Prostate gland (tissue), 2 donors: Measurements from ENCODE around the gene TMEM258.

Experiments used
- POLR2A ChIP-seq: fragments of 450-650 bp; IDR thresholded peaks from one replicate; pipeline ENCODE4 v1.6.1; 2016; ENCODE audit warnings: antibody characterized with exemption, mild to moderate bottlenecking
- TF ChIP-seq, protein P1 (sequence below), 4 experiments: fragments of 200-600 bp in 2 of 4; fragments of 450-650 bp in 2 of 4; sonication (generic) in 2 of 4; IDR thresholded peaks; 1 replicate in 3 of 4; 2 replicates in 1 of 4; pipeline ENCODE4 v1.5.1; 2016 to 2019; ENCODE audit warnings: antibody characterized with exemption in 4 of 4, mild to moderate bottlenecking in 2 of 4, moderate library complexity in 2 of 4

DNA sequence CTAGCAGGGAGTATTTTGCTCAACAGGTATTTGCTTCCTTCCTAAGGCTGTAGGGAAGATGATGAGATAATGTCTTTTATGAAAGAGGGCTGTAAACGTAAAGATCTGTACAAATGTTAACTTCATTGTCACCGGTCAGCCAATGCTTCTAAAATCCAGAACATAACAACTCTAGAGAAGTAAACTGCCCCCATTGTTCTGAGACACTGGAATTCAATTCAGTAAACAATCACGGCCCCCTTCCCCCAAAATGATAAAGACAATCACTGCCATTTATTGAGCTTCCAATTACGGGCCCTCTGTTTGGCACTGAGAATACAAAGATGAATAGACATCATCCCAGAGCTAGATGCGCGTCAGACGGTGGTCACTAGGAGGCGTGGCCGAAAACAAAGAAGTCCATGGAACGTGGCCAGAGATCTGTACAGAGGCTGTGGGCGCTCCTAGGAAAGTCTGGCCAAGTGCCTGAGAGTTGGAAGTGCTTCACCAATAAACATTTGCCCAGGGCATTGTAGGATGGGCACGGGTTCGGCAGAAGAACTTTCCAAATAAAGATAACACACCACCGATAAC, 576 bp downstream of the TMEM258 start:
- TF ChIP-seq POLR2A, result no peak
- TF ChIP-seq, protein P1, sequence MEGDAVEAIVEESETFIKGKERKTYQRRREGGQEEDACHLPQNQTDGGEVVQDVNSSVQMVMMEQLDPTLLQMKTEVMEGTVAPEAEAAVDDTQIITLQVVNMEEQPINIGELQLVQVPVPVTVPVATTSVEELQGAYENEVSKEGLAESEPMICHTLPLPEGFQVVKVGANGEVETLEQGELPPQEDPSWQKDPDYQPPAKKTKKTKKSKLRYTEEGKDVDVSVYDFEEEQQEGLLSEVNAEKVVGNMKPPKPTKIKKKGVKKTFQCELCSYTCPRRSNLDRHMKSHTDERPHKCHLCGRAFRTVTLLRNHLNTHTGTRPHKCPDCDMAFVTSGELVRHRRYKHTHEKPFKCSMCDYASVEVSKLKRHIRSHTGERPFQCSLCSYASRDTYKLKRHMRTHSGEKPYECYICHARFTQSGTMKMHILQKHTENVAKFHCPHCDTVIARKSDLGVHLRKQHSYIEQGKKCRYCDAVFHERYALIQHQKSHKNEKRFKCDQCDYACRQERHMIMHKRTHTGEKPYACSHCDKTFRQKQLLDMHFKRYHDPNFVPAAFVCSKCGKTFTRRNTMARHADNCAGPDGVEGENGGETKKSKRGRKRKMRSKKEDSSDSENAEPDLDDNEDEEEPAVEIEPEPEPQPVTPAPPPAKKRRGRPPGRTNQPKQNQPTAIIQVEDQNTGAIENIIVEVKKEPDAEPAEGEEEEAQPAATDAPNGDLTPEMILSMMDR (IDR thresholded peaks at IDR 0.05), result no peak
